Lower leg skin (tissue), 4 donors: Measurements from ENCODE around the gene PDE6A. TPM values are rescaled to one million over a fixed set of nuclear protein-coding genes. Genes with fewer than 3 reads are reported as not detected.
"Not testable (repeated sequence)": the region's sequence is repeated elsewhere in the genome, so short reads cannot be mapped to it uniquely, and the experiment has no call there.

ENCODE experiments used
- DNase-seq, 2 donors: peaks; one replicate each; pipeline ENCODE4 v3.0.0-alpha.2; 2019; ENCODE audit warnings: low spot score in 2 of 2
- H3K4me3 ChIP-seq: fragments of 200-600 bp; sonication (generic); 2 replicates; pipeline ENCODE4 v1.5.1; 2017; ENCODE audit warnings: mild to moderate bottlenecking, low read depth; ENCODE audit not compliant: poor library complexity, severe bottlenecking
- POLR2A ChIP-seq, 2 donors: fragments of 450-650 bp; IDR thresholded peaks; one replicate each; pipeline ENCODE4 v1.6.1; 2016 to 2017; ENCODE audit warnings: antibody characterized with exemption in 2 of 2, mild to moderate bottlenecking in 1 of 2, moderate library complexity in 1 of 2
- WGBS, 2 donors: methylation state at CpG; one replicate each; pipeline ENCODE4 v1.1.5; 2018; 5-methylcytosine and 5-hydroxymethylcytosine counted together
- intact Hi-C: fragments of 100-400 bp; cut with DNase I; formaldehyde crosslinking; loops from one replicate; pipeline ENCODE4 v1.15.0; 2023; ENCODE audit warnings: low total_unique reads
- total RNA-seq, 4 donors: library from RNA; depleted of rRNA; stranded (reverse); fragments of >200 nt; gene quantifications; one replicate each; pipeline ENCODE4 v1.1.0, GENCODE V29; 2016
- TF ChIP-seq, protein P1 (sequence below), 3 donors: fragments of 450-650 bp; IDR thresholded peaks; one replicate each; pipeline ENCODE4 v1.5.1; 2016; ENCODE audit warnings: antibody characterized with exemption in 3 of 3, mild to moderate bottlenecking in 3 of 3, moderate library complexity in 2 of 3

Gene PDE6A
- total RNA-seq, 4 donors from 2014 or later = 0.04 to 1.0 (median 0.49) TPM; not detected in 1

DNA sequence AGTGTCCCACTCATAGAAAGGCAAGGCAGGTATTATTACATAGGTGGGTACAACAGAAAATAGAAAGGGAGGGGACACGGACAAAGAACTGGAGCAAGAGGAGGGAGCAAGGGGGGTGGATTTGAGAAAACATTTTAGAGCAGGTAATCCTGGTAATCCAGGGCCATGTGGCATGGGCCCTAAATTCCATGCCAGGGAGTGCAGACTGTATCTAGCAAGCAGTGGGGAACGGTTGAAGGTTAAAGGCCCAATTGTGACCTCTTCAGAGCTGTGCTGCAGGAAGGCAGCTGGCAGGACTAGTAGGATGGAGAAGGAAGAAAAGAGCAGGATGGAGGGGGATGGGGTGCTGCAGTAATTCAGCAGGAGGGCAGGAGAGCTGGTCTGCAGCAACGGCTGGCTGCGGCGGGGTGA is 75.2 kb downstream of the PDE6A start:
- no peak for TF ChIP-seq POLR2A (IDR thresholded peaks at IDR 0.05)
- TF ChIP-seq, protein P1, sequence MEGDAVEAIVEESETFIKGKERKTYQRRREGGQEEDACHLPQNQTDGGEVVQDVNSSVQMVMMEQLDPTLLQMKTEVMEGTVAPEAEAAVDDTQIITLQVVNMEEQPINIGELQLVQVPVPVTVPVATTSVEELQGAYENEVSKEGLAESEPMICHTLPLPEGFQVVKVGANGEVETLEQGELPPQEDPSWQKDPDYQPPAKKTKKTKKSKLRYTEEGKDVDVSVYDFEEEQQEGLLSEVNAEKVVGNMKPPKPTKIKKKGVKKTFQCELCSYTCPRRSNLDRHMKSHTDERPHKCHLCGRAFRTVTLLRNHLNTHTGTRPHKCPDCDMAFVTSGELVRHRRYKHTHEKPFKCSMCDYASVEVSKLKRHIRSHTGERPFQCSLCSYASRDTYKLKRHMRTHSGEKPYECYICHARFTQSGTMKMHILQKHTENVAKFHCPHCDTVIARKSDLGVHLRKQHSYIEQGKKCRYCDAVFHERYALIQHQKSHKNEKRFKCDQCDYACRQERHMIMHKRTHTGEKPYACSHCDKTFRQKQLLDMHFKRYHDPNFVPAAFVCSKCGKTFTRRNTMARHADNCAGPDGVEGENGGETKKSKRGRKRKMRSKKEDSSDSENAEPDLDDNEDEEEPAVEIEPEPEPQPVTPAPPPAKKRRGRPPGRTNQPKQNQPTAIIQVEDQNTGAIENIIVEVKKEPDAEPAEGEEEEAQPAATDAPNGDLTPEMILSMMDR (IDR thresholded peaks at IDR 0.05) = no peak
- H3K4me3 ChIP-seq = no peak overlapping the region
- intact Hi-C loops = no loop called here
- no peak for DNase-seq
- WGBS, 2 donors = 90 to 92% methylated on average over 5 of the region's 5 CpGs

DNA sequence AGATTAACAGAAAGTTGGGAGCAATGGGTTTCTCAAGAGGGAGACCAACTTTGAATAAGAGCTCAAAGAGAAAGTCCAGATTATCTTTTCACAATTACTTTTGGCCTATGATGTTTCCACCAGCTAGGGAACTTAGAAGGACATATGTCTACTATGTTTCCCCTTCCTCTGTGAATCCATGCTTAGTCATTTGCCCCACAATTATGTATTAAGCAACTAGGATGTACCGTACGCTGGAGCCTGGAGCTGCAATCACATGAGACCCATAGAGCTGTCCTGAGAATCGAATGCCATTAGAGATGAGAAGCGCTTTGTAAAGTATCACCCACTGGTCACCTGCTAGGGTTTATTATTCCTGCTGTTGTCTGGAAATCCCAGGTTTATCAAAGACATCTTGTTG is 78.8 kb downstream of the PDE6A start:
- WGBS, 2 donors = 95 to 96% methylated on average over 4 of the region's 4 CpGs
- no peak for DNase-seq
- no peak overlapping the region for H3K4me3 ChIP-seq
- TF ChIP-seq, protein P1 (IDR thresholded peaks at IDR 0.05) = no peak
- TF ChIP-seq POLR2A (IDR thresholded peaks at IDR 0.05) = no peak
- intact Hi-C loops = no loop called here

DNA sequence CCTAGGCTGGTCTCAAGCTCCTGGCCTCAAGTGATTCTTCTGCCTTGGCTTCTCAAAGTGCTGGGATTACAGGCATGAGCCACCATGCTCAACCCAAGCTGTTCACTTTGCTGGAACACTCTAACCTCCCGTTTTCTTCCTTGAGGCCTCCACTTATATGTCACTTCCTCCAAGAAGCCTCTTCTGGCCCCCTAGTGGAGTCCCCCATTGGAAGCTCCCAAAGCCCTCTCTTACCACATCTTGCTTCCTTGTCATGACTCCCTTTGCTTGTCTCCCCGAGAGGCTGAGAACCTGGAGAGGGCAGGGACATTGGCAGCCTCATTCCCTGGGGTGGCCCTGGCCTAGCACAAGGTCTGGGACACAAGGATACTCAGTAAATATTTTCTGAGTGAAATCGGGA is 80.8 kb downstream of the PDE6A start:
- WGBS, 2 donors = 89 to 97% methylated on average over 3 of the region's 3 CpGs
- no peak for TF ChIP-seq POLR2A (IDR thresholded peaks at IDR 0.05)
- TF ChIP-seq, protein P1 (IDR thresholded peaks at IDR 0.05) = no peak
- intact Hi-C loops = no loop called here
- no peak for DNase-seq
- H3K4me3 ChIP-seq = no peak overlapping the region

GRCh38 chr5:149863176-149863575 is 81.4 kb downstream of the PDE6A start:
- no peak overlapping the region for H3K4me3 ChIP-seq
- no peak for TF ChIP-seq POLR2A (IDR thresholded peaks at IDR 0.05)
- TF ChIP-seq, protein P1 (IDR thresholded peaks at IDR 0.05) = no peak
- no peak for DNase-seq
- intact Hi-C loops = no loop called here
- 96 to 98% methylated on average over 13 of the region's 13 CpGs for WGBS, 2 donors

DNA sequence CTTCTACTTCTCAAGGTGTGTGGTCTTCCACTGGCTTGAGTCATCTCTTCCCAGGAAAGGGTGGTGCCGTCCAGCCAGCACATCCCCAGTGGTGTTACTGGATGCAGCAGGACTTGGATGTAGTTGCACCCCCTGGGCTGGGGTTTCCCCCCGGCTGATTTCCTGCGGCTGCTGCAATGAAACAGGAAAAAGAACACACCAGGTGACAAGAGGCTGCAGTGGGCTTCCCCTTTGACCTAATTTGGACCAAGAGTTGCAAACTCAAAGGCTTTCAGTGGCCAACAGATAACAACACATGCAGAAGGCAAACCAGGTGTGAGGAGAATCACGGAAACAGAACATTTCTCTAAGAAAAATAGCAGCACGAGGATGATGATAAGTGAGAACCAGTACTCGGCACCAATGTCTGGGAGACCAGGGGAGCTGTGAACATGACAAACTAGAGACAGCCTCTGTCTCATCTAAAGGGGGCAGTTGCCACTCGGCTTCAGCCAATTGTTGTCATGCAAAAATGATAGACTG is 83.7 kb downstream of the PDE6A start:
- no peak for DNase-seq
- intact Hi-C loops = no loop called here
- TF ChIP-seq, protein P1 (IDR thresholded peaks at IDR 0.05) = no peak
- TF ChIP-seq POLR2A (IDR thresholded peaks at IDR 0.05) = no peak
- WGBS, 2 donors = 76 to 86% methylated on average over 7 of the region's 7 CpGs
- no peak overlapping the region for H3K4me3 ChIP-seq

- intact Hi-C loops = no loop called here
- 96% methylated on average over 4 of the region's 4 CpGs for WGBS, 2 donors
- no peak overlapping the region for H3K4me3 ChIP-seq
- TF ChIP-seq, protein P1 (IDR thresholded peaks at IDR 0.05) = no peak
- no peak for TF ChIP-seq POLR2A (IDR thresholded peaks at IDR 0.05)
- DNase-seq = no peak
These were observed 84.8 kb downstream of the PDE6A start for GRCh38 chr5:149859746-149860145.

DNA sequence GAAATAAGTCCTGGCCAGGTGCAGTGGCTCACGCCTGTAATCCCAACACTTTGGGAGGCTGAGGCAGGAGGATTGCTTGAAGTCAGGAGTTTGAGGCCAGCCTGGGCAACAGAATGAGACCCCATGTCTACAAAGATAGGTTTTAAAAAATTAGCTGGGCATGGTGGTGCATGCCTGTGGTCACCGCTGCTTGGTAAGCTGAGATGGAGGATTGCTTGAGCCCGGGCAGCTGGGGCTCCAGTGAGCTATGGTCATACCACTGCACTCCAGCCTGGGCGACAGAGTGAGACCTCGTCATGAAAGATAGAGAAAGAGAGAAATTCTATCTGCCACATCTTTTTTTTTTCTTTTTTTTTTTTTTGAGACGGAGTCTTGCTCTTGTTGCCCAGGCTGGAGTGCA is 86.1 kb downstream of the PDE6A start:
- 94 to 95% methylated on average over 6 of the region's 6 CpGs for WGBS, 2 donors
- DNase-seq, H3K4me3 ChIP-seq, intact Hi-C loops: not testable (repeated sequence)
